Frontal cortex (tissue), 4 donors: ENCODE results near the gene STK32A. TPM values are rescaled to one million over a fixed set of nuclear protein-coding genes. Genes with fewer than 3 reads are reported as not detected.
A peak's percentile ranks its signal among the peaks of the same experiment; 100 is the strongest.
"Not testable (repeated sequence)": the region's sequence is repeated elsewhere in the genome, so short reads cannot be mapped to it uniquely, and the experiment has no call there.

Source experiments
- DNase-seq, 2 donors: peaks; one replicate each; pipeline ENCODE4 v3.0.0; 2012; ENCODE audit warnings: low spot score in 2 of 2
- FAIRE-seq: peaks from 2 replicates; lab custom pipeline; 2012; peaks lifted over from hg19 to GRCh38; lab: Jason Lieb, UNC
- total RNA-seq: library from RNA; depleted of rRNA; stranded (reverse); fragments of >200 nt; gene quantifications from one replicate; pipeline ENCODE4 v1.2.3, GENCODE V29; 2014
- donor health status: control.
- donor health status: control.
- donor health status: control.

STK32A gene
- total RNA-seq = 4.1 TPM

DNA sequence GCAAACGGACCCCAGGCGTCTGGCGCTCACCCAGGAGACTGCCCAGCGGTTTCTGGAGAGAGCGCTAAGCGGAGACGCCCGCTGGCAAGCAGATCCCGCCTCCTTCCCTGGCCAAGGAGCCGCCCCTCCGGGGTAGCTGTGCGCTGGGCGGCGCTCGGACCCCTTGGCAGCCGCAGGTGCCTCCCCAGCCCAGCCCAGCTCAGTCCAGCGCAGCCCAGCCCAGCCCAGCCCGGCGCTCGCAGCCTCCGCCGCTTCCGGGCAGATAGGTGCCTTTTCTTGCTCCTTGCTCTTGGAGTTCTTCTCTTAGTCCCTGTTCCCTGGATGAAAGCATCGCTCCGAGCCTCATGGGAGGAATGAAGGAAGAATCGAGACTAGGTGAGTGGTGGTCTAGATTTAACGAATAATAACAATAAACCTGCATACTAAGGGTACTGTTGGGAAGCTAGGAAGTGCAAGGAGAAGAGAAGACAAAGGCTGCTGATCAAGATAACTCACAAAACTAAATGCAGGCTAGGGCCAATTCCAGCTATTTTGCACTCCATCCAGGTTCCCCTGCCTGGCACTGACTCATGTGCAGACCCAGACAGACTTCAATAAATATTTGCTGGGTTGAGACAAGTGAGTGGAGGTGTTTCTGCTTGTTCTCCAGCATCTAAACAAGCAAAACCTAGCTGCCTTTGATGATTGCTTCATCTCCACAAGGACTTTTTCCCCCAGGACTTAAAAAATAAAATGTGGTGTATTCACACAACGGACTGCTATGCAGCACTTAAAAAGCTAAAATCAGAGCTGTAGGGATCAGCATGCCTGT lies at the start of gene STK32A:
TSS of gene STK32A (plus strand) at position 202 of the 811 bp plus-strand sequence. CDS start 4,609 bp downstream, outside the sequence.
- FAIRE-seq (no peak), DNase-seq (peak; percentile 30 to 52)

DNA sequence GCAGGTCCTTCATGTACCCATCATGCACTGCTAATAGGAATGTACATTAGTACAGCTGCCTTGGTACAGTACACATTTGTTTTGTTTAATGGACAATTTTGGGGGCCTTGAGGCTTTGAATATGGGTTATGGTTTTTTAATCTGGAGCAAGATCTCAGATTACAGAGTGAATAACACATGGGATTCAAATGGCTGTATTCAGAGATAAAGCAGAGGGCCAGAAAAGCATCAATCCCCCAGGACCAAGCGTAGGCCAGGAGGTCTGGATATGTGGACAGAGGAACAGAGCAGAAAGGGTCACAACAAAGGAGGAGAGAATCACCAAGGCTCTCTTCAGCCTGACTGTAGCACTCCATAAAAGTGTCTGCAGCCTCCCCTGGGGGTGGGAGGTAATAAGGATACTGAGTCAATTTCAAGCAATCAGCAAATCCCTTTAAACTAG lies 47.7 kb upstream of the STK32A start:
- no peak for DNase-seq
- FAIRE-seq = no peak

DNA sequence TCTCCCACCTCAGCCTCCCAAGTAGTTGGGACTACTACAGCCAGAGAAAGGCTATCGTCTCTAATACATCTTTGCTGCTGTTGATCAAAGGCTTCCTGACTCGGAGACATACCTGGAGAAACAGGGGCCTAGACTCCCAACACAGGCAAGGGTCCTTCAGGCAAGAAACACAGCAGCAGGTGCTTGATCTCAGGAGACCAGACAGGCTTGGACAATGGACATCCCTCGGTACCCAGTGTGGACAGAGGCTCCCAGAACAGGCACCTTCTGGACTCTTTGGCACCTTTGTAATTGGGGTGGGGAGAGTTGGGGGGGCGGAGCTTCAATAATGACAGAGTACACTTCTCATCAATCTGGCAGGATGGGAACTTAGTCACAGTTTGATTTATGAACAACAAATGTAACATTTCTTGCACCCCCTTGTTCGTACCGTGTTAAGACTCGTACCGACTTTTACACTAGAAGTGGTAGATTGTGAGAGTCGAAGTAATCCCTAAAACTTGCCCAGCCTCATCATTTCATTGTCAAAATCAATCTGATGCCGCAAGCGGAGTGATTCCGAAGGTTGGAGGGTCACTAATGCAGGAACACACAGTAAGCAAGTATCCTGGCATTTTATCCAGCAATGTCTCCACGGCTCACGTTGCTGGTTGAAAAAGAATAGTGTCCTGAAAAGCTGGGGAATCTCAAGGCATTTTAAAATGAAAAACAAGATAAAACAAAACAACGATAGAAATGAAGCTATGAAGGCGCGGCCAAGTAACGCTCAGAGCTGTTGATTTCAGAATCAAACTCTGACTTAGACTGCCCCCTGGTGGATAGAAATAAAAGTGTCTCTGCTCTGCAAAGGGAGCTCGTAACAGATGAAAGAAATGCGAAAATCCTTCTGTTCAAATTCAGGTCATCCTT lies 46.4 kb upstream of the STK32A start:
- DNase-seq (peak; percentile 20 to 49), FAIRE-seq (peak; percentile 87)

DNA sequence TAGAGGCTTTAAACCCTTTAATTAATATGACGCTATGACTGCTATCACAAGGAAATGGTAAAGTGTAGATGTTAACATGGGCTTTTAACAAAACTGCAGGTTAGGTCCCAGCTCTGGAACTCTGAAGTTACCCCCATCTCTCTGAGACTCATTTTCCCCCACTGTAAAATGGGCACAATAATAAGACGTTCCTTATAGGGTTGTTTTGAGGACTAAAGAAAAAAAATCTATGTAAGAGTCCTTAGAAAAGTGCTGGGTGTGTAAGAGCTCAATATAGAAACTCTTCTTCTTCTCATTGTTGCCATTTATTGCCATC lies 45.8 kb upstream of the STK32A start:
- no peak for FAIRE-seq

DNA sequence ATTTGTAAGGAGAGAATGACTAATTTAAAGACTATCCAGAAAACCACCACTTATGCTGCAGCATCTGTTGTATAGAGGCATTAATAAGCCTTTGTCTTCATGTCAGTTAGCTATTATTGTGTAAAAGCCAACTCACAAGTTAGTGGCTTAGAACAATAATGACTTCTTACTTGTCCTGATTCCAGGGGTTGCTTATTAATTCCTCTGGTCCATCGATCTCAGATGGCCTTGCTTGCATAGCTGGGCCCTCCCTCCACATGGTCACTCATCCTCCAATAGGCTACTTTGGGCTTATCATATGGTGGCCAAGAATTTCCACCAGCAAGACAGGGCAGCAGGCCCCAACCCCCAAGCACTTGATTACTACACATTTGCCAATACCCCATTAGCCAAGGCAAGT lies 44.5 kb upstream of the STK32A start:
- DNase-seq = peak in 1 of 2 donors; percentile 6
- no peak for FAIRE-seq

More for the DNA sequence above, 45.8 kb upstream of the STK32A start:
- DNase-seq = no peak

DNA sequence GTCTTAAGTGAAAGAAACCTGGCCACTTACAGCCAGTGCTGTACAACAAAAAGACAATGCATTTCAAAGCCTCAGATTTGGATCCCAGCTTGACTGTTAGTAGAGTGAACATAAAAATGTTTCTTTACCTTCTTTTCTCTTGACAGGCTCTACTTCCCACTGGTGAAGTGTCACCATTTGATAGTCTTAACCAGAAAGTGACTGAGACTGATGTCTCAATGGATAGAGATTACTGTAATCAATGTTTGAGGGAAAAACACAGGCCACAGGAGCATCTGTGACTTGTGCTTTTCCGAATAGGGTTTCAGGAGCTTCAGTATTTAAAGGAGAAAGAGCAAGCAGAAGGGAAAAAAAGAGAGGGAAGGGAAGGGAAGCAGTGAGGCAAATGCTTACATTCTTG lies 41.7 kb upstream of the STK32A start:
- DNase-seq (no peak), FAIRE-seq (no peak)

DNA sequence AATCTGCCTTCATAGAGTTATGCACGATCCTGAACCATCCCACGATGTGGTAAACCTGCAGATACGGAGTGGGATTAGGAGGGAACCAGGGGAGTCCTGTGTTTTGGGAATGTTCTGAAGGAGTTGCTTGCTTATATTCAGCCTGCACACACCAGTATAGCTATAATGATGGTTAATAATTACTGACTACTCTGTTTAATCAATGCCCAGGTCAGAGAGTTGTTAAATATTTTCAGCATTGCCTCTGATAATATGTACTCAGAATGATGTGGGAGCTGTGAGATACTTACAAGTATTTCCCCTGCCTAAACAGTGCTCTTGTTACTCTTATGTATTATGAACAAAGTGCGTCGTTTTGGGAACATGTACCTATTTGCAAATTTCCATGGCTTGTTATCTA lies 34.8 kb upstream of the STK32A start:
- no peak for DNase-seq
- FAIRE-seq = no peak

DNA sequence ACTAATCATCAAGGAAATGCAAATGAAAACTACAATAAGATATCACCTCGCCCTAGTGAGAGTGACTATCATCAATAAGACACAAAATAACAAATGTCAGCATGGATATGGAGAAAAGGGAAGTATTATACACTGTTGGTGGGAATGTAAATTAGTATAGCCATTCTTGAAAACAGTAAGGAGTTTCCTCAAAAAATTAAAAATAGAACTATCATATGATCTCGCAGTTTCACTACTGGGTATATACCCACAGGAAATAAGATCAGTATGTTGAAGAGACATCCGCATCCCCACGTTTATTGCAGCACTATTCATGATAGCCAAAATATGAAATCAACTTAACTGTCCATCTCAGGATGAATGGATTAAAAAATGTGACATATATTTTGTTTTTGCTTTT lies 31.6 kb upstream of the STK32A start:
- FAIRE-seq = no peak
- DNase-seq = no peak

DNA sequence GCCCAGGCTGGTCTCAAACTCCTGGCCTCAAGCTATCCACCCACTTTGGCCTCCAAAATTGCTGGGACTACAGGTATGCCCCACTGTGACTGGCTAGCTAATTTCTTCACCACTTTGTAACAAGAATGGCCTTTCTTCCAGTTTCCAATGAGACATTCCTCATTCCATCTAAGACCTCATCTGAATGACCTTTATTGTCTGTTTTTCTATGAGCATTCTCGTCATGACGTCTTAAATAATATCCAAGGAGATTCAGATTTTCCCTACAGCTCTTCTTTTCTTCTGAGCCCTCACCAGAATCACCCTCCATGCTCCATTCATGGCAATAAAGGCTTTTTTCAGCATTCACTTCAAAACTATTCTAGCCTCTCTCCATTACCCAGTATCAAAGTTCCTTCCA lies 30.2 kb upstream of the STK32A start:
- FAIRE-seq (no peak), DNase-seq (no peak)

DNA sequence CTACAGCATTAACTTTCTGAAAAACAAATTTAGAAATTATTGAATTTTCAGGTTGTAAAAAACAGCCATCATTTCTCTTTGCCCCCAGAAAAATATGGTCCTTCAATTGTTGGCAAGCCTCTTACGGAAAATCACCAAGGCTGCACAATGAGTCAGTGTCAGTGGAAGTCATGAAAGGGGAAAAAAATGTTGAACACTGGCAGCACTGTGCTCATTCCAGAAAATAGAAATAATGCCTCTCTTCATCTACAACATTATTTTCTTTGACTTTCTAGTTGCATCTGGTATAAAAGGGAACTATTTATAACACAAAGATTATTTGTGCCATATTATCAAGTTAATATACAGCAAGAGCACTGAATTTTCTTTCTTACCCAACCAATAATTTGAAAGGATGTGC lies 26.7 kb upstream of the STK32A start:
- DNase-seq = peak; percentile 23 to 43
- FAIRE-seq = peak; percentile 99

DNA sequence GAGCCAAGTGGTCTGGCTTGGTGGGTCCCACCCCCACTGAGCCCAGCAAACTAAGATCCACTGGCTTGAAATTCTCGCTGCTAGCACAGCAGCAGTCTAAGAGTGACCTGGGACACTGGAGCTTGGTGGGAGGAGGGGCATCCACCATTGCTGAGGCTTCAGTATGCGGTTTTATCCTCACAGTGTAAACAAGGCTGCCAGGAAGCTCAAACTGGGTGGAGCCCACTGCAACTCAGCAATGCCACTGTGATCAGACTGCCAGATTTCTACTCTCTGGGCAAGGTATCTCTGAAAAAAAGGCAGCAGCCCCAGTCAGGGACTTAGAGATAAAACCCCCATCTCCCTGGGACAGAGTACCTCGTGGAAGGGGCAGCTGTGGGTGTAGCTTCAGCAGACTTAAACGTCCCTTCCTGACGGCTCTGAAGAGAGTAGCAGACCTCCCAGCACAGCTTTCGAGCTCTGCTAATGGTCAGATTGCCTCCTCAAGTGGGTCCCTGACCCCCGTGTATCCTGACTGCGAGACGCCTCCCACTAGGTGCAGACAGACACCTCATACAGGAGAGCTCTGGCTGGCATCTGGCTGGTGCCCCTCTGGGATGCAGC lies 18.2 kb upstream of the STK32A start:
- DNase-seq (no peak), FAIRE-seq (no peak)

DNA sequence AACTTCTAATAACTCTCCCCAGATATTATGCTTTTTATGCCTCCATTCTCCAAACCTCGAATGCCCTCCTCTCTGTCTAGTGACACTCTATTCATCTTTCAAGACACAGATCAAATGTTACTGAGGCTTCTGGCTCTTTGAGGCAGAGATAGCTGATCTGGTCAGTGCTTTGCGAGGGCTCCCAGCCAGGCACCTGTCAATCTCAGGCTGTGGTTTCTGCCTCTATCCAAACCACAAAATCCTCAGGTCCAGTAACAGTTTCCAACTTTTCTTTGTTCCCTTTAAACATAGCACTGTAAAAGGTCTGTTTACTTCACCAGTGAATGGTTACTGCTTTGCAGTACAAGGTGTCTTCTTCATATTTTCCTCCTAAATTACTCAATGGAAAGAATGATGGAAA lies 11.5 kb upstream of the STK32A start:
- DNase-seq (no peak), FAIRE-seq (no peak)

DNA sequence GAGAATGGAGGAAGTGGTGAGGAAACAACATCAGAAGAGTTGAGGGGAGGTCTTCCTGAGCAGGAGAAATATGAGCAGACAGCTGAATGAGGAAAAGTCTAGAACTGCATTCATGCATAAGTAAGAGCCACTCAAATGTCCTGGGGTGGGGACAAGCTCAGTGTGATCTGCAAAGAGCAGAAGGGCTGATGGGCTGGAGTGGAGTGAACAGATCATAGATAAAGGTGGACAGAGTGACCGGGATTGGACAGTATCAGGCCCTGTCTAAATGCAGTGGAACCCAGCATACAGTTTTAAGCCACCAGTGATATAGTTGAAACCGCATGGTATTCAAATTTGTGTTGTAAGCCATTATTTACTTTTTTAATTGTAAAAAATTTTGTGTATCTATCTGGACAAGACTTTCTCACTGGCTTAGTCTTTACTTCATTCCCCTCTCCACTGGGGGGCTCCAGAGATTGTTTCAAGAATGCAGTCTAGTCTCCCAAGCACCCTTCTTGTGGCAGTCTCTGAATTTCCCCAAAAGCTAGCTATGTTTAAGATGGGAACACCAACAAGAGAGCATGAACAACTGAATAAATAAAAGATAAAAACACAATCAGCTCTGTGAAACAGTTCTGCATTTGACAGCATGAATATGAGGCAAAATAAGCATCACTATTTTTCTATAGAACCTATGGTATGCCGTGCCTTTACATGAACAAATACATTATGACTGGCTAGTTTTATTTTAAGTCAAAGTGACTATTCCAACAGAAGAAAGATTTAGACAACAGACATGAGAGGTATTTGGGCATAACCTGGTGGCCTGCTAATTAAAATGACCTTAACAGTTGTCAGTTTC lies 10.7 kb upstream of the STK32A start:
- DNase-seq = peak; percentile 40 to 44
- peak; percentile 6 for FAIRE-seq

DNA sequence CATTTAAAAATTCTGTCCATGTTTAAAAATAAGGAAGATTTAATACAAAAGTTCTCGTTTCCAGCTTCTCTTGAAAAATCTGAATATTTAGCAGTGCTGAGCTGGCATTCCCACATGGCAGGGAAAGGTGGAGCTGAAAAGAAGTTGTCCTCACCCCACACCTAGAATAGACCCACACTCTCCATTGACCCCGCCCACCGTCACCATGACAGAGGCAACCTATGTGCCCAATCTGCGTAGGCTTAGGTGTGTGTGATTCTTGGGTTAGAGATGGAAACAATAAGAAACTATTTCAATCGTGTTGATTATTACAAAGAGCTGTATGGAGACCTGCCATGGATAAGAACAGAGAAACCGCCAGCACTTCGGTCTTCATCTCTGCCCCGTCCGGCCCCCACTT lies 8.9 kb upstream of the STK32A start:
- no peak for DNase-seq

DNA sequence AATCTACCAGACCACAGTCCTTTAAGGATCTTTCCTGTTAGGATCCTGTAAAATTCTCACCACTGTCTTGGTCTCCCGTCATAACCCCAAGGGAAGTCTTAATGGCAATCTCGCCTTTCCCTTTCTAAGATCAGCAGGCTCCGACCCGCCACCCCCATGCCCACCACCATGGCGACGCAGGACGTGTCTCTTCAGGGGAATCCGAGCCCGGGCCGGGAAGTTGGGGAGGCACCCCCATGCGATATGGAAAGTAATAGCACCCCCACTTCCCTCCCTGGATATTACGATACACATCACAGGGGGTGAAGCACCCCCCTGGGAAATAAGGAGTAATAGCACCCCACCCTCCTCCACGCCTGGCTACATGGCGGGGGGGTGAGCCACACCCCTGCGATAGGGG lies 8.3 kb upstream of the STK32A start:
- FAIRE-seq = no peak
- DNase-seq = no peak

More for the DNA sequence above, 8.9 kb upstream of the STK32A start:
- FAIRE-seq = no peak

DNA sequence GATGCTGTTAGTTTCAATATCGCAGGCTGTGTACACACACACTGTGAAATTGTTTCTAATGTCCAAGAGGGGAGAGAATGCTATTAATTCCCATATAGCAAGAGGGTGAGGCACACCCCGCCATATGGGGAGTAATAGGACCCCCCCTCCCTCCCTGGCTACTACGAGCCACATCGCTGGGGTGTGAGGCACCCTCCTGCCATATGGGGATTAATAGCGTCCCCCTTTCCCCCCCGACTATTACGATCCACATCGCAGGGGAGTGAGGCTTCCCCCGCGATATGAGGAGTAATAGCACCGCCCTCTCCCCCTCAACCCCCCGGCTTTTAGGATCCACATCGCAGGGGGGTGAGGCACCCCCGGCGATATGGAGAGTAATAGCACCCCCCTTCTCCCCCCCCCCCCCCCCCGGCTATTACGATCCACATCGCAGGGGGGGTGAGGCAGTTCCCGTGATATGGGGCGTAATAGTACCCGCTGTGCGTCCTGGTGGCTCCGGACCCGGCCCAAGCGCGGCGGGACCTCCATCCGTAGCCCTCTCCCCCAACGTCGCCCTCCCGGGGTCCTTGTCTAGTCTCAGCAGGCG lies 494 bp upstream of the STK32A start:
- no peak for DNase-seq
- no peak for FAIRE-seq

DNA sequence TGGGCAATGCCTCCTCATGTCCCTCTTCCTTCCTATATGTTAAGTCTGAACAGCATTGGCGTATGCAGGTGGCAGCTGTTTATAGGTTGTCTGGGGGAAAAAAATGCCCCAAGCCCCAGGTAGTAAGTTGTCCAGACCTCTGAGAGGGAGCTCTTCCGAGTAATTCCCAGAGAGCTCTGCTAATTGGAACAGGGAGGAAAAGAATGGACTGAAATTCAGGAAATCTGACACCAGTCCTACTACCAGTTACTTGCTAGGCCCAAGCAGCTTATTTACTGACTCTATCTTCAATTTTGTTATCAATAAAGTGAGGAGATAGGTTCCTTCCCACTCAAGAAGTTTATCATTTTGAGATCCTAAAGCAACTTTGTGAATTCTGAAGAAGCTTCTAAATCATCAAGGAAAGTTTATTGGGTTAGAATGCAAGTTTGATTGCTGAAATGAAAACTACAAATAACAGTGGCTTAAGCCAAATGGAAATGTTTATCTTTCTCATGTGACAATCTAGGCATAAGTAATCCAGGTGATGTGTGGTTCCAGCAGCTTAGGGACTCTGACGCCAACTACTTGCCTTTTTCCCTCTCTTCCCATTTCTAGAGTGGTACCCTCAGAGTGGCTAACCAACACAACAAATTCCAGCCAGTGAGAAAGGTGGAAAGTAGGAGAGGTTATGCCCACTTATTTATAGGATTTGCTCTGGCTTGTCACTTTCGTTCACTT lies 5.6 kb downstream of the STK32A start:
- no peak for FAIRE-seq
- DNase-seq = no peak

DNA sequence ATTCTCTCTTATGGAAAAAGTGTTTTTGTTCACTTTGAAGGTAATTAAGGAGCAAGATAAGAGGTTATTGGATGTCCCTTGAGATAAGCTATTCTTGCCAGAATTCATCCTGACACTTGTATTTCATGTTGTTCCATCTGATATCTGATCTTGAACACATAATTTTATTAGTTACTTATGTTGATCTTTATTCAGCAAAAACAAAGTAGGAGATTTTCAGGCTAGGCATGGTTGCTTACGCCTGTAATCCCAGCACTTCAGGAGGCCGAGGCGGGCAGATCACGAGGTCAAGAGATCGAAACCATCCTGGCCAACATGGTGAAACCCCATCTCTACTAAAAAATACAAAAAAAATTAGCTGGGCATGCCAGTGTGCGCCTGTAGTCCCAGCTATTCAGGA lies 8.4 kb downstream of the STK32A start:
- not testable (repeated sequence) for DNase-seq, FAIRE-seq
